GM12872 (cell line): ENCODE measurements around the gene KLHL6.

Experiments used
- CTCF ChIP-seq: IDR thresholded peaks from 3 replicates; pipeline ENCODE4 v1.5.1; 2011; ENCODE audit warnings: low read depth, mild to moderate bottlenecking, low read length, moderate library complexity; ENCODE audit not compliant: insufficient read depth

KLHL6 gene

GRCh38 chr3:183548262-183548769, 7.2 kb downstream of the KLHL6 start:
- no peak for TF ChIP-seq CTCF

- no peak for TF ChIP-seq CTCF
These were observed 8.9 kb downstream of the KLHL6 start for GRCh38 chr3:183546625-183547024.

- TF ChIP-seq CTCF: no peak
These were observed 9.8 kb downstream of the KLHL6 start for GRCh38 chr3:183545708-183546107.

GRCh38 chr3:183542355-183542754, 13.2 kb downstream of the KLHL6 start:
- TF ChIP-seq CTCF: no peak

GRCh38 chr3:183541738-183542137, 13.8 kb downstream of the KLHL6 start:
- no peak for TF ChIP-seq CTCF

GRCh38 chr3:183541235-183541655, 14.3 kb downstream of the KLHL6 start:
- no peak for TF ChIP-seq CTCF

- no peak for TF ChIP-seq CTCF
These were observed 14.8 kb downstream of the KLHL6 start for GRCh38 chr3:183540501-183541234.
